Ishikawa (cell line): ENCODE measurements around the gene FKBP2.

Experiments
- CEBPB ChIP-seq: IDR thresholded peaks from 2 replicates; pipeline ENCODE4 v1.6.1; 2012
- CREB1 ChIP-seq: IDR thresholded peaks from 2 replicates; pipeline ENCODE4 v1.6.1; 2012; ENCODE audit warnings: low read depth
- EGR1 ChIP-seq: IDR thresholded peaks from 2 replicates; pipeline ENCODE4 v1.6.1; 2012
- EP300 ChIP-seq: IDR thresholded peaks from 2 replicates; pipeline ENCODE4 v1.6.1; 2012; ENCODE audit warnings: borderline replicate concordance
- FOXM1 ChIP-seq: IDR thresholded peaks from 2 replicates; pipeline ENCODE4 v1.6.1; 2012; ENCODE audit warnings: low read depth, borderline replicate concordance
- MAX ChIP-seq: IDR thresholded peaks from 2 replicates; pipeline ENCODE4 v1.6.1; 2012
- NFIC ChIP-seq: IDR thresholded peaks from 2 replicates; pipeline ENCODE4 v1.6.1; 2012
- RAD21 ChIP-seq: IDR thresholded peaks from 2 replicates; pipeline ENCODE4 v1.6.1; 2012; ENCODE audit warnings: low read depth
- TAF1 ChIP-seq: IDR thresholded peaks from 2 replicates; pipeline ENCODE4 v1.6.1; 2012; ENCODE audit warnings: low read depth, mild to moderate bottlenecking
- TCF12 ChIP-seq: IDR thresholded peaks from 2 replicates; pipeline ENCODE4 v1.6.1; 2012; ENCODE audit warnings: low read depth
- TEAD4 ChIP-seq: IDR thresholded peaks from 2 replicates; pipeline ENCODE4 v1.6.1; 2012
- USF1 ChIP-seq: IDR thresholded peaks from 2 replicates; pipeline ENCODE4 v1.6.1; 2012
- YY1 ChIP-seq: IDR thresholded peaks from 2 replicates; pipeline ENCODE4 v1.6.1; 2012; ENCODE audit warnings: low read depth
- ZBTB7A ChIP-seq: IDR thresholded peaks from 2 replicates; pipeline ENCODE4 v1.6.1; 2012; ENCODE audit warnings: low read depth
- TF ChIP-seq, protein P1 (sequence below): IDR thresholded peaks from 2 replicates; pipeline ENCODE4 v1.6.1; 2012; ENCODE audit warnings: low read depth, mild to moderate bottlenecking

The FKBP2 gene

GRCh38 chr11:64224151-64224890, 16.6 kb upstream of the FKBP2 start:
- TF ChIP-seq TAF1: no peak
- no peak for TF ChIP-seq NFIC
- no peak for TF ChIP-seq TEAD4
- no peak for TF ChIP-seq MAX
- no peak for TF ChIP-seq USF1
- TF ChIP-seq EGR1: no peak
- TF ChIP-seq TCF12: no peak
- no peak for TF ChIP-seq YY1
- TF ChIP-seq, protein P1, sequence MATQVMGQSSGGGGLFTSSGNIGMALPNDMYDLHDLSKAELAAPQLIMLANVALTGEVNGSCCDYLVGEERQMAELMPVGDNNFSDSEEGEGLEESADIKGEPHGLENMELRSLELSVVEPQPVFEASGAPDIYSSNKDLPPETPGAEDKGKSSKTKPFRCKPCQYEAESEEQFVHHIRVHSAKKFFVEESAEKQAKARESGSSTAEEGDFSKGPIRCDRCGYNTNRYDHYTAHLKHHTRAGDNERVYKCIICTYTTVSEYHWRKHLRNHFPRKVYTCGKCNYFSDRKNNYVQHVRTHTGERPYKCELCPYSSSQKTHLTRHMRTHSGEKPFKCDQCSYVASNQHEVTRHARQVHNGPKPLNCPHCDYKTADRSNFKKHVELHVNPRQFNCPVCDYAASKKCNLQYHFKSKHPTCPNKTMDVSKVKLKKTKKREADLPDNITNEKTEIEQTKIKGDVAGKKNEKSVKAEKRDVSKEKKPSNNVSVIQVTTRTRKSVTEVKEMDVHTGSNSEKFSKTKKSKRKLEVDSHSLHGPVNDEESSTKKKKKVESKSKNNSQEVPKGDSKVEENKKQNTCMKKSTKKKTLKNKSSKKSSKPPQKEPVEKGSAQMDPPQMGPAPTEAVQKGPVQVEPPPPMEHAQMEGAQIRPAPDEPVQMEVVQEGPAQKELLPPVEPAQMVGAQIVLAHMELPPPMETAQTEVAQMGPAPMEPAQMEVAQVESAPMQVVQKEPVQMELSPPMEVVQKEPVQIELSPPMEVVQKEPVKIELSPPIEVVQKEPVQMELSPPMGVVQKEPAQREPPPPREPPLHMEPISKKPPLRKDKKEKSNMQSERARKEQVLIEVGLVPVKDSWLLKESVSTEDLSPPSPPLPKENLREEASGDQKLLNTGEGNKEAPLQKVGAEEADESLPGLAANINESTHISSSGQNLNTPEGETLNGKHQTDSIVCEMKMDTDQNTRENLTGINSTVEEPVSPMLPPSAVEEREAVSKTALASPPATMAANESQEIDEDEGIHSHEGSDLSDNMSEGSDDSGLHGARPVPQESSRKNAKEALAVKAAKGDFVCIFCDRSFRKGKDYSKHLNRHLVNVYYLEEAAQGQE: no peak
- TF ChIP-seq RAD21: no peak
- TF ChIP-seq CEBPB: no peak
- no peak for TF ChIP-seq EP300
- no peak for TF ChIP-seq CREB1
- no peak for TF ChIP-seq FOXM1
- TF ChIP-seq ZBTB7A: no peak

- TF ChIP-seq NFIC (no peak), TEAD4 (no peak), USF1 (no peak), EP300 (no peak), CEBPB (no peak), MAX (no peak), FOXM1 (no peak), RAD21 (no peak), YY1 (no peak)
Measured at GRCh38 chr11:64224891-64225607, 15.8 kb upstream of the FKBP2 start.

DNA sequence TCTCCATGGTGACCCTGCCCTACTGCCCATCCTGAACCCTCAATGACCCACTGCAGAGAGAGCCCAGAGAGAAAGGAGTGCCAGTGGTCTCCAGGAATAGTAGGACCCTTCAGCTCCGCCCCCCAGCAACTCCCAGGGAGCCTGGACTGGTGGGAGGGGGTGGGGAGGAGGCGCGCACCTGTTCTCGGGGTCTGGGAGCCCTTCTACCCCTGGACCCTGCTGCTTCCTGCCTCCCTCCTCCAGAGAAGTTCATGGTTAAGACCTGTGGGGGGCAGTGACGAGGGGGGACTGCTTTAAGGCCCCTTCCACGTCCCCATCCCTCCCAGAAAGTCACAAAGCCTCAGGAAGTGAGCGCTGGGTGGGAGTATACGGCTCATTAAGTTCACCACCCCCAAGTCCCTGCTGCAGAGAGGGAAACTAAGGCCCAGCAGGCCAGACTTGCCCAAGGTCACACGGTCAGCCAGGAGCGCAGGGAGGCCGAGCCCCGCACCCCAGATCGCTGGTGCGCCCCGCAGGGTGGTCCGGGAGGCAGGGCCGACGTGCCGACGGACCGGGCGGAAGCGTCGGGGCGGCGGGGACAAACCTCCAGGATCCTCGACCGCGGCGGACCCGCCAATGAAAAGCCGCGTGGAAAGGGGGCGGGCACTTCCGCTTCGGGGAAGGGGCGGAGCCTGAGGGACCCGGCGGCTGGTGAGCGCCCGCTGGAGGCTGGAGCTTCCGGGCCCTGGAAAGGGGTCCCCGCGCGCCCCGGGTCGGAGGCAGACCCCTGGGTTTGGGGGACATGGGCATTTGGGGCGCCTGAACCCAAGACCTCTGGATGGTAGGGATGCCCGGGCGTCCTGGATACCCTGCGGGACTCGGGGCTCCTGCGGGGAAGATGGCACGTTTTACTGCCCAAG, 15.0 kb upstream of the FKBP2 start, which contains the start of the genes NUDT22 and TRPT1:
Gene NUDT22 (plus strand): TSS at position 667 of the 899 bp plus-strand sequence. CDS start 379 bp downstream, outside the sequence.
Gene TRPT1 (minus strand): TSS at position 579 of the 899 bp plus-strand sequence. CDS start 326 bp downstream, at position 253.
- TF ChIP-seq EGR1 (no peak), USF1 (0 out of 2 replicates have a peak, but pooled peaks have one; percentile 17), CREB1 (0 out of 2 replicates have a peak, but pooled peaks have one; percentile 23), TAF1 (peak; percentile 77), RAD21 (no peak), CEBPB (no peak), MAX (peak; percentile 51; the same call in 1 of the 2 replicates), FOXM1 (no peak), TEAD4 (peak; percentile 5; the same call in 1 of the 2 replicates), NFIC (no peak), YY1 (no peak), TCF12 (no peak), EP300 (no peak), ZBTB7A (peak; percentile 98)
- TF ChIP-seq, protein P1: no peak
